K562 (cell line): ENCODE results near the gene ABHD4. TPM values are rescaled to one million over a fixed set of nuclear protein-coding genes. Genes with fewer than 3 reads are reported as not detected.

ENCODE experiments used
- C11orf30 ChIP-seq: fragments of 450-650 bp; IDR thresholded peaks from 2 replicates; pipeline ENCODE4 v1.6.1; 2016; ENCODE audit warnings: low read depth, mild to moderate bottlenecking
- ERF ChIP-seq: fragments of 450-650 bp; formaldehyde crosslinking; IDR thresholded peaks from 2 replicates; pipeline ENCODE4 v1.4.0; 2020; ENCODE audit warnings: mild to moderate bottlenecking, mixed read lengths
- GABPA ChIP-seq: fragments of 200-800 bp; sonication (Bioruptor generic); conservative IDR thresholded peaks from 2 replicates; pipeline ENCODE4 v1.6.1; 2016; ENCODE audit warnings: low read depth, missing genetic modification characterization, missing compliant biosample characterization
- MAFG ChIP-seq: fragments of 450-650 bp; conservative IDR thresholded peaks from 2 replicates; pipeline ENCODE4 v1.6.1; 2016; ENCODE audit warnings: missing genetic modification characterization, missing compliant biosample characterization
- POLR2G ChIP-seq: fragments of 200-400 bp; formaldehyde crosslinking; IDR thresholded peaks from 2 replicates; pipeline ENCODE4 v1.6.1; 2017; ENCODE audit warnings: low read depth, mild to moderate bottlenecking, antibody characterized with exemption, low read length, moderate library complexity
- PTRF ChIP-seq: fragments of 450-650 bp; IDR thresholded peaks from 2 replicates; pipeline ENCODE4 v1.6.1; 2016; ENCODE audit warnings: mild to moderate bottlenecking, missing genetic modification characterization, missing compliant biosample characterization
- RAD21 ChIP-seq, 2 experiments: fragments of 250-450 bp in 1 of 2; fragments of 450-650 bp in 1 of 2; sonication (Bioruptor Pico) in 1 of 2; formaldehyde crosslinking in 1 of 2; IDR thresholded peaks in 1 of 2; conservative IDR thresholded peaks in 1 of 2; 2 replicates each; pipeline versions ENCODE4 v1.4.0 to v1.8.0; 2020 to 2022; ENCODE audit warnings: mild to moderate bottlenecking in 2 of 2, moderate library complexity in 1 of 2
- RBM17 ChIP-seq: fragments of 200-400 bp; formaldehyde crosslinking; IDR thresholded peaks from 2 replicates; pipeline ENCODE4 v1.6.1; 2017; ENCODE audit warnings: low read depth, mild to moderate bottlenecking, low read length, borderline replicate concordance
- RFX1 ChIP-seq: fragments of 450-650 bp; IDR thresholded peaks from 2 replicates; pipeline ENCODE4 v1.6.1; 2016; ENCODE audit warnings: mild to moderate bottlenecking, moderate library complexity
- SMAD1 ChIP-seq: fragments of 150-350 bp; IDR thresholded peaks from 2 replicates; pipeline ENCODE4 v1.6.1; 2014; ENCODE audit warnings: low read length, low read depth; ENCODE audit not compliant: partially characterized antibody
- TEAD4 ChIP-seq, 2 experiments: sonication (generic) in 1 of 2; formaldehyde crosslinking in 1 of 2; IDR thresholded peaks; 2 replicates each; pipeline versions ENCODE4 v1.6.1 to v1.8.0; 2012 to 2022; ENCODE audit warnings: borderline replicate concordance in 1 of 2, inconsistent platforms in 1 of 2, low read length in 1 of 2, mild to moderate bottlenecking in 1 of 2, missing genetic modification reagents in 1 of 2
- ZC3H4 ChIP-seq: sonication (generic); formaldehyde crosslinking; IDR thresholded peaks from 2 replicates; pipeline ENCODE4 v1.9.0; 2021; ENCODE audit warnings: missing genetic modification reagents, borderline replicate concordance
- ZNF212 ChIP-seq: fragments of 450-650 bp; formaldehyde crosslinking; IDR thresholded peaks from 2 replicates; pipeline ENCODE4 v1.4.0; 2020; ENCODE audit warnings: mild to moderate bottlenecking
- ZNF696 ChIP-seq: fragments of 250-450 bp; sonication (Bioruptor Pico); conservative IDR thresholded peaks from 2 replicates; pipeline ENCODE4 v1.4.0; 2020; ENCODE audit warnings: mild to moderate bottlenecking, moderate library complexity
- polyA plus RNA-seq, 8 experiments: library from polyadenylated mRNA; depleted of rRNA in 4 of 8; stranded (reverse) in 5 of 8; unstranded in 3 of 8; fragments of >200 nt; fragmentation: Nextera tagmentation in 2 of 8; fragmentation: Illumina TruSeq in 1 of 8; extraction: Ambion mirVana in 2 of 8; extraction: Trizol in 1 of 8; gene quantifications; 2 replicates each; pipeline versions ENCODE4 v1.2.1 to v1.2.3, GENCODE V29; 2011 to 2014; ENCODE audit warnings: inconsistent platforms in 1 of 8, missing spikeins in 1 of 8
- total RNA-seq, 7 experiments: library from RNA; depleted of rRNA in 6 of 7; stranded (reverse); fragments of >200 nt in 6 of 7; fragmentation: Illumina TruSeq in 2 of 7; extraction: Trizol in 2 of 7; gene quantifications; 2 replicates each; pipeline versions ENCODE4 v1.2.1 to v1.2.3, GENCODE V29; 2011 to 2021; ENCODE audit warnings: low replicate concordance in 1 of 7
- TF ChIP-seq, protein P1 (sequence below), 2 experiments: fragments of 250-450 bp in 1 of 2; fragments of 450-650 bp in 1 of 2; sonication (Bioruptor Pico) in 1 of 2; IDR thresholded peaks; 2 replicates each; pipeline versions ENCODE4 v1.6.1 to v1.8.0; 2016 to 2021; ENCODE audit warnings: mild to moderate bottlenecking in 2 of 2, moderate library complexity in 2 of 2, missing compliant biosample characterization in 1 of 2, missing genetic modification characterization in 1 of 2
- TF ChIP-seq, protein P2 (sequence below), 2 experiments: fragments of 450-650 bp; conservative IDR thresholded peaks; 2 replicates each; pipeline ENCODE4 v1.6.1; 2017; ENCODE audit warnings: mild to moderate bottlenecking in 2 of 2, moderate library complexity in 2 of 2
- TF ChIP-seq, protein P3 (sequence below): fragments of 250-450 bp; sonication (Bioruptor Pico); IDR thresholded peaks from 2 replicates; pipeline ENCODE4 v1.8.0; 2021; ENCODE audit warnings: borderline replicate concordance, mild to moderate bottlenecking, moderate library complexity; ENCODE audit not compliant: poor library complexity, severe bottlenecking
- TF ChIP-seq, protein P4 (sequence below): fragments of 250-450 bp; sonication (Bioruptor Pico); IDR thresholded peaks from 2 replicates; pipeline ENCODE4 v1.8.0; 2022; ENCODE audit warnings: moderate library complexity, mild to moderate bottlenecking, inconsistent platforms
- TF ChIP-seq, protein P5 (sequence below): IDR thresholded peaks from 2 replicates; pipeline ENCODE4 v1.6.1; 2016; ENCODE audit warnings: missing genetic modification characterization, missing compliant biosample characterization

ABHD4 gene
- total and polyA plus RNA-seq, 9 of the 15 experiments (the other 6 are each of a cell fraction or from before 2014, with no cell fraction given) = 3.6 to 12.0 (median 7.2) TPM

DNA sequence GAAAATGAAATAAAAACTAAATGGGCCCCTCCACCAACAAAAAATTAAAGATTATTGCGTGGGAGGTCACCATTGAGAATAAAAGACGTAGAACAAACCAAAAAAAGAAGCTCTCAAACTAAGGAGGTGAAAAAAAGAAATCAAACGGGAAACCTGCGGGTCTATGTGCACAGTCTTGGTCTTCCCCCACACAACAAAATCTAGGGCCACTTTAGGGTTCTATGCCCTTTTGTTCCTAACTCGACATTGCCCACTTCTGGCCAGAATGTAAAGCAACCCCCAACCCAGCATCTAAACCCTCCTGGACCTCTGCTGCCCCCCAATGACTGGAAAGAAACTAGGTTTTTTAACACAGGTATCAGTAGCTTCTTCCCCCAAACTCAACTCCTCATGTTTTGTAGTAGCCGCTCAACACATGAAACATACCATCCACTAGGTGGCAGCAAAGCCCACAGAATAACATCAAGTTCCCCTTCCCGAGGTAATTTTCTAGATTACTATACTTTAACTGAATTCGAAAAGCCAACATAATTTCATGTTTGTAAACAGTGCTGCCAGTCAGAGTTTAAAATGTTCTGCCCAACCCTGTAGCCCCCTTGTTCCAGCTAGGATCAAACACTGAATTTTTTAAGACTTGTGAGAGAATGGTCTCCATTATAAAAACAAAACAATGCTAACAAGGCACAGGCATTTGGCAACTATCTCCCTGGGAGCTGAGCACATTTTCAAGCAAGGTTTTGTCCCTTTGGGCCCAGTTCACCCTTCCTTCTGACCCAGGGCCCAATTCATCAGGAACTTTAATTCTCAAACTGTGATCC is 27.8 kb upstream of the ABHD4 start (continued):
- TF ChIP-seq, protein P1, sequence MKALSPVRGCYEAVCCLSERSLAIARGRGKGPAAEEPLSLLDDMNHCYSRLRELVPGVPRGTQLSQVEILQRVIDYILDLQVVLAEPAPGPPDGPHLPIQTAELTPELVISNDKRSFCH (CRISPR knock-in tag; IDR thresholded peaks at IDR 0.05) = no peak
- TF ChIP-seq, protein P1 (tag; IDR thresholded peaks at IDR 0.05) = no peak
- TF ChIP-seq RAD21 (CRISPR knock-in tag; conservative IDR thresholded peaks at IDR 0.05 in 1 of 2, IDR thresholded peaks at IDR 0.05 in 1 of 2) (peak; percentile 86 to 91), SMAD1 (no peak), RBM17 (no peak), TEAD4 (IDR thresholded peaks at IDR 0.05; ENCODE audit: low read length) (peak; percentile 87), TEAD4 (CRISPR knock-in tag; IDR thresholded peaks at IDR 0.05; ENCODE audit: borderline replicate concordance) (0 out of 2 replicates have a peak, but pooled peaks have one; percentile 48), GABPA (tag) (0 out of 2 replicates have a peak, but pooled peaks have one; percentile 40), ZC3H4 (no peak), RFX1 (no peak), C11orf30 (no peak), ZNF696 (CRISPR knock-in tag) (no peak), MAFG (no peak), ZNF212 (no peak), POLR2G (no peak), PTRF (tag) (no peak), ERF (no peak)
- TF ChIP-seq, protein P2, sequence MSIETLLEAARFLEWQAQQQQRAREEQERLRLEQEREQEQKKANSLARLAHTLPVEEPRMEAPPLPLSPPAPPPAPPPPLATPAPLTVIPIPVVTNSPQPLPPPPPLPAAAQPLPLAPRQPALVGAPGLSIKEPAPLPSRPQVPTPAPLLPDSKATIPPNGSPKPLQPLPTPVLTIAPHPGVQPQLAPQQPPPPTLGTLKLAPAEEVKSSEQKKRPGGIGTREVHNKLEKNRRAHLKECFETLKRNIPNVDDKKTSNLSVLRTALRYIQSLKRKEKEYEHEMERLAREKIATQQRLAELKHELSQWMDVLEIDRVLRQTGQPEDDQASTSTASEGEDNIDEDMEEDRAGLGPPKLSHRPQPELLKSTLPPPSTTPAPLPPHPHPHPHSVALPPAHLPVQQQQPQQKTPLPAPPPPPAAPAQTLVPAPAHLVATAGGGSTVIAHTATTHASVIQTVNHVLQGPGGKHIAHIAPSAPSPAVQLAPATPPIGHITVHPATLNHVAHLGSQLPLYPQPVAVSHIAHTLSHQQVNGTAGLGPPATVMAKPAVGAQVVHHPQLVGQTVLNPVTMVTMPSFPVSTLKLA (conservative IDR thresholded peaks at IDR 0.05) = 0 out of 4 replicates have a peak, but pooled peaks of 1 of the 2 experiments have one; percentile 22
- TF ChIP-seq, protein P3, sequence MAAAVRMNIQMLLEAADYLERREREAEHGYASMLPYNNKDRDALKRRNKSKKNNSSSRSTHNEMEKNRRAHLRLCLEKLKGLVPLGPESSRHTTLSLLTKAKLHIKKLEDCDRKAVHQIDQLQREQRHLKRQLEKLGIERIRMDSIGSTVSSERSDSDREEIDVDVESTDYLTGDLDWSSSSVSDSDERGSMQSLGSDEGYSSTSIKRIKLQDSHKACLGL (CRISPR knock-in tag) = no peak
- TF ChIP-seq, protein P4, sequence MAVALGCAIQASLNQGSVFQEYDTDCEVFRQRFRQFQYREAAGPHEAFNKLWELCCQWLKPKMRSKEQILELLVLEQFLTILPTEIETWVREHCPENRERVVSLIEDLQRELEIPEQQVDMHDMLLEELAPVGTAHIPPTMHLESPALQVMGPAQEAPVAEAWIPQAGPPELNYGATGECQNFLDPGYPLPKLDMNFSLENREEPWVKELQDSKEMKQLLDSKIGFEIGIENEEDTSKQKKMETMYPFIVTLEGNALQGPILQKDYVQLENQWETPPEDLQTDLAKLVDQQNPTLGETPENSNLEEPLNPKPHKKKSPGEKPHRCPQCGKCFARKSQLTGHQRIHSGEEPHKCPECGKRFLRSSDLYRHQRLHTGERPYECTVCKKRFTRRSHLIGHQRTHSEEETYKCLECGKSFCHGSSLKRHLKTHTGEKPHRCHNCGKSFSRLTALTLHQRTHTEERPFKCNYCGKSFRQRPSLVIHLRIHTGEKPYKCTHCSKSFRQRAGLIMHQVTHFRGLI (CRISPR knock-in tag) = no peak
- TF ChIP-seq, protein P5, sequence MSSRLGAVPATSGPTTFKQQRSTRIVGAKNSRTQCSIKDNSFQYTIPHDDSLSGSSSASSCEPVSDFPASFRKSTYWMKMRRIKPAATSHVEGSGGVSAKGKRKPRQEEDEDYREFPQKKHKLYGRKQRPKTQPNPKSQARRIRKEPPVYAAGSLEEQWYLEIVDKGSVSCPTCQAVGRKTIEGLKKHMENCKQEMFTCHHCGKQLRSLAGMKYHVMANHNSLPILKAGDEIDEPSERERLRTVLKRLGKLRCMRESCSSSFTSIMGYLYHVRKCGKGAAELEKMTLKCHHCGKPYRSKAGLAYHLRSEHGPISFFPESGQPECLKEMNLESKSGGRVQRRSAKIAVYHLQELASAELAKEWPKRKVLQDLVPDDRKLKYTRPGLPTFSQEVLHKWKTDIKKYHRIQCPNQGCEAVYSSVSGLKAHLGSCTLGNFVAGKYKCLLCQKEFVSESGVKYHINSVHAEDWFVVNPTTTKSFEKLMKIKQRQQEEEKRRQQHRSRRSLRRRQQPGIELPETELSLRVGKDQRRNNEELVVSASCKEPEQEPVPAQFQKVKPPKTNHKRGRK (tag) = no peak
